Right lobe of liver (tissue), 4 donors: ENCODE data around the gene SLC39A11.

Source experiments
- CTCF ChIP-seq, 4 donors: fragments of 200-600 bp in 3 of 4; fragments of 450-650 bp in 1 of 4; IDR thresholded peaks; one replicate each; pipeline versions ENCODE4 v1.5.1 to v1.8.0; 2016 to 2022; ENCODE audit warnings: antibody characterized with exemption in 4 of 4, mild to moderate bottlenecking in 2 of 4
- POLR2A ChIP-seq: fragments of 450-650 bp; IDR thresholded peaks from one replicate; pipeline ENCODE4 v1.6.1; 2017; ENCODE audit warnings: antibody characterized with exemption, mild to moderate bottlenecking
- donor health status: DM: no; HTN: no; CAD: no.
- donor health status: DM: no; HTN: no; CAD: no.
- donor health status: DM: no; HTN: yes; CAD: no.

- TF ChIP-seq CTCF (IDR thresholded peaks at IDR 0.05) (no peak), POLR2A (no peak)
Measured at GRCh38 chr17:72850410-72851118, 241.9 kb downstream of the SLC39A11 start.
